ENCODE results near the gene ARHGAP19.

ARHGAP19 gene

GRCh38 chr10:97243836-97244235, 48.6 kb downstream of the ARHGAP19 start:
- no peak for DNase-seq
- Mint-ChIP-seq H3K4me1 (ENCODE audit: low read depth) (no peaks in the 10 kb centered on the region), H3K27me3 (no peaks in the 10 kb centered on the region), H3K27ac (no peak overlapping the region), H3K9me3 (no peaks in the 10 kb centered on the region), H3K4me3 (no peak overlapping the region), H3K36me3 (ENCODE audit: low read depth) (peaks cover 52% of the 10 kb centered on the region)

- no peaks in the 10 kb centered on the region for H3K27me3 Mint-ChIP-seq
- H3K27ac Mint-ChIP-seq = no peak overlapping the region
- no peaks in the 10 kb centered on the region for H3K4me1 Mint-ChIP-seq (ENCODE audit: low read depth)
- H3K4me3 Mint-ChIP-seq = no peak overlapping the region
- peaks cover 40% of the 10 kb centered on the region for H3K36me3 Mint-ChIP-seq (ENCODE audit: low read depth)
- no peak for DNase-seq
- H3K9me3 Mint-ChIP-seq = no peaks in the 10 kb centered on the region
Observed at GRCh38 chr10:97238855-97239254, 53.6 kb downstream of the ARHGAP19 start.

- Mint-ChIP-seq H3K4me3 (no peak overlapping the region), H3K9me3 (no peaks in the 10 kb centered on the region), H3K27ac (no peak overlapping the region), H3K4me1 (ENCODE audit: low read depth) (peaks cover 5% of the 10 kb centered on the region), H3K27me3 (no peaks in the 10 kb centered on the region), H3K36me3 (ENCODE audit: low read depth) (peaks cover 40% of the 10 kb centered on the region)
- no peak for DNase-seq
Observed at GRCh38 chr10:97235353-97235752, 57.1 kb downstream of the ARHGAP19 start.

- Mint-ChIP-seq H3K27me3 (no peaks in the 10 kb centered on the region), H3K4me1 (ENCODE audit: low read depth) (peaks cover 14% of the 10 kb centered on the region), H3K36me3 (ENCODE audit: low read depth) (peaks cover 50% of the 10 kb centered on the region), H3K9me3 (no peaks in the 10 kb centered on the region), H3K4me3 (no peak overlapping the region), H3K27ac (no peak overlapping the region)
- no peak for DNase-seq
Observed at GRCh38 chr10:97234400-97234799, 58.0 kb downstream of the ARHGAP19 start.

GRCh38 chr10:97230146-97230545, 62.3 kb downstream of the ARHGAP19 start:
- no peak for DNase-seq
- Mint-ChIP-seq H3K9me3 (no peaks in the 10 kb centered on the region), H3K36me3 (ENCODE audit: low read depth) (peaks cover 79% of the 10 kb centered on the region), H3K4me1 (ENCODE audit: low read depth) (peaks cover 16% of the 10 kb centered on the region), H3K27me3 (no peaks in the 10 kb centered on the region), H3K4me3 (no peak overlapping the region), H3K27ac (peak overlapping the region; percentile 69)

GRCh38 chr10:97229322-97230015, 63.0 kb downstream of the ARHGAP19 start:
- Mint-ChIP-seq H3K4me3 (no peak overlapping the region), H3K4me1 (ENCODE audit: low read depth) (peaks cover 22% of the 10 kb centered on the region), H3K27ac (peak overlapping the region; percentile 69)

DNA sequence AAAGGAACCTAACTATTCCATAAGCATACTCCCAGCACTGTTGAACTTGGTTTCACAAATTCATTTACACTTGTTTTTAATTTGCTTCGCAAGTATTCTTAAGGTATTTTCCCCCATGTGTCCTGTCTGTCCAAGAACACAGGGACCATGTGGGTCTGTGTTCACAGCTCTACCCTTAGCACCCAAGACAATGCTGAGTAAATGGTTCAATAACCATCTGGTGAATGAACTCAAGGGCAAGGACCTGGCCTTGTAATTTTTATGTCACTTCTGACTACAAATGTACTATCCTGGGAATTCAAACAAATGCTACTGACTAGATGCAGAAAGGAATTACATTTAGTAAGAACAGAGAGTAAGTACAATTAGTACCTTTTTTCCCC, 63.7 kb downstream of the ARHGAP19 start:
- Mint-ChIP-seq H3K27me3 (no peaks in the 10 kb centered on the region), H3K9me3 (no peaks in the 10 kb centered on the region), H3K27ac (no peak overlapping the region), H3K36me3 (ENCODE audit: low read depth) (peaks cover 82% of the 10 kb centered on the region), H3K4me3 (no peak overlapping the region), H3K4me1 (ENCODE audit: low read depth) (peaks cover 23% of the 10 kb centered on the region)
- DNase-seq = no peak

More at GRCh38 chr10:97229322-97230015, 63.0 kb downstream of the ARHGAP19 start:
- H3K36me3 Mint-ChIP-seq (ENCODE audit: low read depth) = peaks cover 82% of the 10 kb centered on the region
- no peaks in the 10 kb centered on the region for H3K27me3 Mint-ChIP-seq
- H3K9me3 Mint-ChIP-seq = no peaks in the 10 kb centered on the region
- no peak for DNase-seq

DNA sequence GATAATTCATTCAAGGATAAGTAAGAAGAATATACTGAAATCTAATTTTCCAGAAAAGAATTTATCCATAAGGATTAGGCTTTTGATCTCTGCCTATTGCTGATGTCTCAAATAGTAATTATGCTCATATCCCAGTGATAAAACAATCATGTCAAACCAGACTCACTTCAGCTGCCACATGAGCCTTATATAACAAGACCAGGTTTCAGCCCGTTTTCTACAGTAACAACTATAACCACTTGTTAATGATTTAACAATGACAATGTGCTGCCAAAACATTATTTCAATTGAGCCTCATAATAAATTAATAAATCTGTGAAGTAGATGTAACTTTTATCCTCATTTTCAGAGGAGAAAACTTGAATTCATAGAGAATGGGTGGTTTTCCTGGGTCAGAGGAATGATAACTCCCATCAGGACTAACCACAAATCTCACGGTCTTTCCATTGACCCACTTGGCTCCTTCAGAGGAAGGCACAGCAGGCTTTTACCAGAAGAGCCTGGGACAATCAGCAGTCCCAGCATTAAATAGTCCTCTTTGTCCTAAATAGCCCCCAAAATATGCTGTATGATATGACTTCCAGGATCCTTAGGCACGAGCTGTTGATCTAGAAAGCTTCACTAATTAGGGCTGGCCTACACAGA, 64.2 kb downstream of the ARHGAP19 start:
- Mint-ChIP-seq H3K4me3 (no peak overlapping the region), H3K27ac (no peak overlapping the region), H3K27me3 (no peaks in the 10 kb centered on the region), H3K36me3 (ENCODE audit: low read depth) (peaks cover 81% of the 10 kb centered on the region), H3K9me3 (no peaks in the 10 kb centered on the region), H3K4me1 (ENCODE audit: low read depth) (peaks cover 23% of the 10 kb centered on the region)
- no peak for DNase-seq

GRCh38 chr10:97226398-97226797, 66.0 kb downstream of the ARHGAP19 start:
- H3K27me3 Mint-ChIP-seq = no peaks in the 10 kb centered on the region
- peaks cover 75% of the 10 kb centered on the region for H3K36me3 Mint-ChIP-seq (ENCODE audit: low read depth)
- DNase-seq = no peak
- H3K4me1 Mint-ChIP-seq (ENCODE audit: low read depth) = peaks cover 23% of the 10 kb centered on the region
- H3K27ac Mint-ChIP-seq = no peak overlapping the region
- no peaks in the 10 kb centered on the region for H3K9me3 Mint-ChIP-seq
- H3K4me3 Mint-ChIP-seq = no peak overlapping the region

DNA sequence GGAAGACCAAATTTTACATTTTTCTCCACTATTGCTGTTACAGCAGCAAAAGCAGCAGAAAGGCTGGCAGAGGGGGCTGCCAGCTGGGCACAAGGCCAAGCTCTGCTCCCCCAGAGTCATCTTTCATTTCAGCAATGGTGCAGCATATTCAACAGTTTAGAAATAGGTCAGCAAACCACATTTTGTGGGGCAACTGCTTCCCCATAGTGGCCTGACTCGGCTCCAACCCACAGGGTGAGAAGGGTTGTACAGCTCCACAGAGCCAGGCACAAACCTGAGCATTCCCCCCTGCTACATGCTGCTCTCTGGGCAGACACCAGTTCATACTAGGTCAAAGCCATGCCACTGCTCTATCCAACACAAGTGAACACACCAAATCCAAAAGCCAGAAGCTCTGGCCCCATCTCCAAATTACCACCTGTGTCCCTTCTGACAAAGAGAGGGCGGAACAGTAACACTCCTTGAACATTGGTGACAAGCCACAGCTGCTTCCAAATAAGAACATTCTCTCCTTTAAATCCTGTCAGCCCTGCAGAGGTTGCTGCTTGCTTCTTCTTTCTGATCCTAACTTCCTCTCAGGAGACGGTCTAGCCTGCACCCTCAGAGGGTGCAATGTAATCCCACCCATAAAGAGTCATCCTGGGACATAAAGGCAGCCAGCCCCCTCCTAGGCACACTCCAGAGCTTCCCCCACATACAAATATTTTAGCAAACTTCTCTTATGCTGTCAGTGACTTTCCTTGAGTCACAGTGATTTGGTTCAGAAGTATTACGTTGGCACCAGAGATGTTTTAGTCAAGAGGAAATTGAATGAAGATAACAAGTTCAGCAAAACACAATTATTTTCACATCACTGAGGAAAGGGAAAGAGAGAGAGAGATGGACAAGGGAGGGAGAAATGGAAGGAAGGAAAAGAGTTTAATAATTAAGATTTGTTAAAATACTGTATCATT, 67.7 kb downstream of the ARHGAP19 start:
- H3K4me1 Mint-ChIP-seq (ENCODE audit: low read depth) = peaks cover 14% of the 10 kb centered on the region
- no peaks in the 10 kb centered on the region for H3K9me3 Mint-ChIP-seq
- no peak for DNase-seq
- H3K36me3 Mint-ChIP-seq (ENCODE audit: low read depth) = peaks cover 72% of the 10 kb centered on the region
- peak overlapping the region; percentile 54 for H3K27ac Mint-ChIP-seq
- H3K4me3 Mint-ChIP-seq = no peak overlapping the region
- H3K27me3 Mint-ChIP-seq = no peaks in the 10 kb centered on the region

DNA sequence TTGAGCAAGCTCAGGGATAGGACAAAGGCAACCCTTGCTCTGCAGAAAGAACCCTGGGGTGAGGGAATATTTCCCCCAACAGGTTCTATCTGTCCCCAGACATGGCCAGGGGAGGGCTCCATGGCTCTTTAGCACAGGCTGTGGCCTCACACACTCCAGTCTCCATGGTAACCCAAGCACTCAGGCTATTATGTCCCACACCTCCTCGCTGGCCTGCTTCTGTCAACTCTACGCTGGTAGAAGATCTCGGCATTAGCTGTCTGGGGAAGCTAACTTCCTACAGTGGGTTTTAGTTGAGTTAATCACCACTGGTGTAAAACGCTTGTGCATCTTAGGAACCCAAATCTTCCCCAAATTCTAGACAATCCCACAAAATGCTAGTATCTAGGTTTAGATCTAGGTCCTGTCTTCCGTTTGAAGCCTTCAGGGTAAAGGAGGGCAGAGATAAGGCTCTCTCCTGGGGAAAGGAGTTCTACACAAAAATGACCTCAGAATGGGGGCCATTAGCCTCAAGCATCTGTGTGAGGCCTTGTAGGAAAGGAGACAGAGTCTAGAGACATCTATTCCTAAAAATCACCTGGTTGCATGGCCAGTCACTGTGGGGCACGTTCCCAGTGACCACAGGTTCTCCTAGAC, 70.0 kb downstream of the ARHGAP19 start:
- Mint-ChIP-seq H3K4me1 (ENCODE audit: low read depth) (peaks cover 25% of the 10 kb centered on the region), H3K27me3 (no peaks in the 10 kb centered on the region), H3K4me3 (no peak overlapping the region), H3K9me3 (no peaks in the 10 kb centered on the region), H3K27ac (no peak overlapping the region), H3K36me3 (ENCODE audit: low read depth) (peaks cover 51% of the 10 kb centered on the region)
- DNase-seq = no peak

DNA sequence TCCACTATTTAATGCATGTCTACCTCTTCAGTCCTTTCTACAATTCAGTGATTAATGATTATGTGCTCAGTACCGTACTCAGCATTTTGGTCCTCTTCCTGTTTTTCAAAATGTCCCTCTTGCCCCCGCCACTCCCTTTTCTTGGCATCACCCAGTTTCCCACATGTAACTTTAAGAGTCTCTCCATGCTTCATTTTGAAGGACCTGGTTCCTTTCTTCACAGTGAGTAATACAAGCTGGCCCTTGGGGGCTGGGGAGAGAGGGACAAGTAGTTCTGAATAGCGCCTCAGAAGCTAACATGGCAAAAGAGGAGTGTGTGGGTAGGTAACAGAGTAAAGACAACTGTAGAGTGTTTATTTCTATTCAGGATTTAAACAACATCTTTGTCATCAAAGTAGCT, 72.1 kb downstream of the ARHGAP19 start:
- H3K27ac Mint-ChIP-seq = peak overlapping the region; percentile 64

DNA sequence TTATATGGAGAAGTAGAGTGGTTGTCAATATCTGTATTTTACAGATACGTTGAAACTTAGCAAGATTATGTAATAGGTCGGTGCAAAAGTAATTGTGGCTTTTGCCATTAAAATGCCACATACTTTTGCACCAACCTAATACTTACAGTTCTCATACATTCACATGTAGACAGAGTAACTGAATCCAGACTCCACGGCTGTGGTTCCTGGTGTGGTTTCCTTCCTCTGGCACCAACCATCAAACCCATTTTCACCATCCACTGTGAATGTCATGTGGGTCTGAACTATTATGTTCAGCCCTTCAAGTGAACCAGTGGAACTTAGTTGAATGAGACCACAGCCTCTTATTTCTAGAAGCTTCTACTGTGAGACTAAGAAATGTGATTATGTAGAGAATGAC, 75.1 kb downstream of the ARHGAP19 start:
- H3K4me3 Mint-ChIP-seq = no peak overlapping the region
- H3K9me3 Mint-ChIP-seq = no peaks in the 10 kb centered on the region
- H3K27ac Mint-ChIP-seq = no peak overlapping the region
- no peaks in the 10 kb centered on the region for H3K27me3 Mint-ChIP-seq
- H3K4me1 Mint-ChIP-seq (ENCODE audit: low read depth) = peaks cover 28% of the 10 kb centered on the region
- no peak for DNase-seq
- H3K36me3 Mint-ChIP-seq (ENCODE audit: low read depth) = peaks cover 10% of the 10 kb centered on the region

More for the DNA sequence above, 72.1 kb downstream of the ARHGAP19 start:
- H3K27me3 Mint-ChIP-seq = no peaks in the 10 kb centered on the region
- H3K36me3 Mint-ChIP-seq (ENCODE audit: low read depth) = peaks cover 32% of the 10 kb centered on the region
- DNase-seq = no peak
- peaks cover 35% of the 10 kb centered on the region for H3K4me1 Mint-ChIP-seq (ENCODE audit: low read depth)
- no peaks in the 10 kb centered on the region for H3K9me3 Mint-ChIP-seq
- no peak overlapping the region for H3K4me3 Mint-ChIP-seq

- Mint-ChIP-seq H3K4me1 (ENCODE audit: low read depth) (peaks cover 28% of the 10 kb centered on the region), H3K4me3 (no peak overlapping the region), H3K27ac (no peak overlapping the region), H3K9me3 (no peaks in the 10 kb centered on the region), H3K36me3 (ENCODE audit: low read depth) (peaks cover 8% of the 10 kb centered on the region), H3K27me3 (no peaks in the 10 kb centered on the region)
- DNase-seq = no peak
Observed at GRCh38 chr10:97215619-97216260, 76.7 kb downstream of the ARHGAP19 start.

Measured in activated T-cell treated with anti-CD3 and anti-CD28 coated beads, Interleukin-2, amount 50 U/mL, for 24 hours (primary cell).